ENCODE results near the gene COPA. TPM values are rescaled to one million over a fixed set of nuclear protein-coding genes. Genes with fewer than 3 reads are reported as not detected.
"Not testable (repeated sequence)": the region's sequence is repeated elsewhere in the genome, so short reads cannot be mapped to it uniquely, and the experiment has no call there.

The COPA gene
- total RNA-seq (2021; ENCODE audit: unreplicated experiment), result 118 TPM
- polyA plus RNA-seq (2012; ENCODE audit: insufficient read length), result 96.0 TPM
- Bru-seq, nascent RNA, result percentile 92 among the genes with signal in this experiment
- percentile 92 among the genes with signal in this experiment for BruChase-seq, experiment 1, labeled RNA remaining after a 2-hour chase
- percentile 93 among the genes with signal in this experiment for BruChase-seq, experiment 2, labeled RNA remaining after a 6-hour chase
- long read RNA-seq, full-length matches to known transcripts, result 304 of 367 reads
- long read RNA-seq, partial matches to known transcripts, result 43 of 367 reads
- long read RNA-seq, other reads (novel, unspliced or antisense), result 20 of 367 reads

DNA sequence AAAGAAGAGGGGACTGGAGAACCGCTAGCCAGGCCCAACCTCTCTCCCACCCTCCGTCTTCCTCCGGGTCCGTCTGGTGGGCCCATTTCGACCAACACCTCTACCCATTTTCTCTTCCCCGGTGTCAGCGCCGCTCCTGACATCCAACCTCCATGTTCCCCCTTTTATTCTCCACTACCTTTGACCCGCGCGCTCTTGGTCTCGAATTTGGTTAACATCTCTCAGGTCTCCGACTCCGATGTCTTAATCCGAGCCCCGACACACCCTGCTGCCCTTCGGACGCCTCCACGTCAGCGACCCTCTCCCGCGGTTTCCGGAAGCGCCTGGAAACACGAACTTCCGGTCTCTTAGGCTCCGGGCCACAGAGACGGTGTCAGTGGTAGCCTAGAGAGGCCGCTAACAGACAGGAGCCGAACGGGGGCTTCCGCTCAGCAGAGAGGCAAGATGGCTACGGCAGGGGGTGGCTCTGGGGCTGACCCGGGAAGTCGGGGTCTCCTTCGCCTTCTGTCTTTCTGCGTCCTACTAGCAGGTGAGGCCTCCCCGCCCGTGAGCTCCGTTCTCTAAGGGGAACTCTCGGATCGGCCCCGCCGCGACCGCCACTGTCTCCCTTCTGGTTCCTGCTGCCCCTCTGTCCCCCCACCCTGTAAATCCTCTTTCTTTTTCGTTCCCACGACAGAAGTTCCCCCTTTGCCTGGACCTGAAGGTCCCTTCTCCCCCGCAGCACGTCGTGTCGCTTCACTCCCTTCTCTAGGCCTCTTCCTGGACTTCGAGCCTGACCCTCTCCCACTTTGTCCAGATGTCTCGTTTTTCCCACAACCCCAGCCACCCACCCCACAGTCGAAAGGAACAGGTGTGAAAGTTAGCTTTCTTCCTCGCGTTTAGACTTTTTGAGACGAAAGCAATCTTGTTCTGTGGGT, at the start of gene COPA, which contains the start of gene NCSTN:
Gene COPA, minus strand, starts transcription at position 298 of the 917 bp plus-strand sequence. Its CDS starts 80 bp downstream, at position 218.
Gene NCSTN, plus strand, starts transcription at position 431 of the 917 bp plus-strand sequence. Its CDS starts 14 bp downstream, at position 445.
- Histone ChIP-seq H3K36me3 (ENCODE audit: control insufficient read depth, insufficient read depth, low read length) (peaks cover 19% of the 10 kb centered on the region), H3K4me1 (ENCODE audit: control insufficient read depth, insufficient read depth, low read length) (peaks cover 11% of the 10 kb centered on the region), H3K27me3 (ENCODE audit: control insufficient read depth, insufficient read depth, low read length) (no peaks in the 10 kb centered on the region), H3K27ac (ENCODE audit: low read length) (peak within 1 kb of the TSS; percentile 91), H3K4me3 (ENCODE audit: low read depth in 2 of 2, low read length in 2 of 2) (peak within 1 kb of the TSS; percentile 72 to 92), H3K9me3 (ENCODE audit: control insufficient read depth, insufficient read depth, low read depth, low read length) (no peaks in the 10 kb centered on the region)
- in situ Hi-C loops (cut with HindIII; ENCODE audit: low pct_unique_long_range_greater_than_20kb, low sequenced_read_pairs) (no loop called here), intact Hi-C loops (cut with micrococcal nuclease; ENCODE audit: unreplicated experiment) (no loop called here)
- DNase-seq (ENCODE audit: low read depth, low spot score) (peak; percentile 57), ATAC-seq (peak; percentile 100)
- CTCF ChIA-PET, result no interaction called here
- TF ChIP-seq TCF7L2 (IDR thresholded peaks at IDR 0.05; ENCODE audit: low read depth, low read length), result 0 out of 2 replicates have a peak, but pooled peaks have one; percentile 42
- TF ChIP-seq, protein P1, sequence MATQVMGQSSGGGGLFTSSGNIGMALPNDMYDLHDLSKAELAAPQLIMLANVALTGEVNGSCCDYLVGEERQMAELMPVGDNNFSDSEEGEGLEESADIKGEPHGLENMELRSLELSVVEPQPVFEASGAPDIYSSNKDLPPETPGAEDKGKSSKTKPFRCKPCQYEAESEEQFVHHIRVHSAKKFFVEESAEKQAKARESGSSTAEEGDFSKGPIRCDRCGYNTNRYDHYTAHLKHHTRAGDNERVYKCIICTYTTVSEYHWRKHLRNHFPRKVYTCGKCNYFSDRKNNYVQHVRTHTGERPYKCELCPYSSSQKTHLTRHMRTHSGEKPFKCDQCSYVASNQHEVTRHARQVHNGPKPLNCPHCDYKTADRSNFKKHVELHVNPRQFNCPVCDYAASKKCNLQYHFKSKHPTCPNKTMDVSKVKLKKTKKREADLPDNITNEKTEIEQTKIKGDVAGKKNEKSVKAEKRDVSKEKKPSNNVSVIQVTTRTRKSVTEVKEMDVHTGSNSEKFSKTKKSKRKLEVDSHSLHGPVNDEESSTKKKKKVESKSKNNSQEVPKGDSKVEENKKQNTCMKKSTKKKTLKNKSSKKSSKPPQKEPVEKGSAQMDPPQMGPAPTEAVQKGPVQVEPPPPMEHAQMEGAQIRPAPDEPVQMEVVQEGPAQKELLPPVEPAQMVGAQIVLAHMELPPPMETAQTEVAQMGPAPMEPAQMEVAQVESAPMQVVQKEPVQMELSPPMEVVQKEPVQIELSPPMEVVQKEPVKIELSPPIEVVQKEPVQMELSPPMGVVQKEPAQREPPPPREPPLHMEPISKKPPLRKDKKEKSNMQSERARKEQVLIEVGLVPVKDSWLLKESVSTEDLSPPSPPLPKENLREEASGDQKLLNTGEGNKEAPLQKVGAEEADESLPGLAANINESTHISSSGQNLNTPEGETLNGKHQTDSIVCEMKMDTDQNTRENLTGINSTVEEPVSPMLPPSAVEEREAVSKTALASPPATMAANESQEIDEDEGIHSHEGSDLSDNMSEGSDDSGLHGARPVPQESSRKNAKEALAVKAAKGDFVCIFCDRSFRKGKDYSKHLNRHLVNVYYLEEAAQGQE (IDR thresholded peaks at IDR 0.05; ENCODE audit: insufficient read depth in 1 of 2, low read depth in 2 of 2, low read length in 1 of 2), result no peak
- TF ChIP-seq, protein P2, sequence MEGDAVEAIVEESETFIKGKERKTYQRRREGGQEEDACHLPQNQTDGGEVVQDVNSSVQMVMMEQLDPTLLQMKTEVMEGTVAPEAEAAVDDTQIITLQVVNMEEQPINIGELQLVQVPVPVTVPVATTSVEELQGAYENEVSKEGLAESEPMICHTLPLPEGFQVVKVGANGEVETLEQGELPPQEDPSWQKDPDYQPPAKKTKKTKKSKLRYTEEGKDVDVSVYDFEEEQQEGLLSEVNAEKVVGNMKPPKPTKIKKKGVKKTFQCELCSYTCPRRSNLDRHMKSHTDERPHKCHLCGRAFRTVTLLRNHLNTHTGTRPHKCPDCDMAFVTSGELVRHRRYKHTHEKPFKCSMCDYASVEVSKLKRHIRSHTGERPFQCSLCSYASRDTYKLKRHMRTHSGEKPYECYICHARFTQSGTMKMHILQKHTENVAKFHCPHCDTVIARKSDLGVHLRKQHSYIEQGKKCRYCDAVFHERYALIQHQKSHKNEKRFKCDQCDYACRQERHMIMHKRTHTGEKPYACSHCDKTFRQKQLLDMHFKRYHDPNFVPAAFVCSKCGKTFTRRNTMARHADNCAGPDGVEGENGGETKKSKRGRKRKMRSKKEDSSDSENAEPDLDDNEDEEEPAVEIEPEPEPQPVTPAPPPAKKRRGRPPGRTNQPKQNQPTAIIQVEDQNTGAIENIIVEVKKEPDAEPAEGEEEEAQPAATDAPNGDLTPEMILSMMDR (IDR thresholded peaks at IDR 0.05), result no peak
- peak; percentile 94 for TF ChIP-seq POLR2AphosphoS5 (IDR thresholded peaks at IDR 0.05; ENCODE audit: low read depth, low read length)
- peak; percentile 95 for TF ChIP-seq SIN3A (IDR thresholded peaks at IDR 0.05; ENCODE audit: borderline replicate concordance, insufficient read depth, low read depth, low read length)
- BruUV-seq (replicated peaks), result no TSS peak
- POLR2A ChIA-PET, result interaction anchor here (0.6 kb wide), 1 partner anchor 41 kb away, joined by 5 read pairs; no protein-coding TSS in a partner anchor

DNA sequence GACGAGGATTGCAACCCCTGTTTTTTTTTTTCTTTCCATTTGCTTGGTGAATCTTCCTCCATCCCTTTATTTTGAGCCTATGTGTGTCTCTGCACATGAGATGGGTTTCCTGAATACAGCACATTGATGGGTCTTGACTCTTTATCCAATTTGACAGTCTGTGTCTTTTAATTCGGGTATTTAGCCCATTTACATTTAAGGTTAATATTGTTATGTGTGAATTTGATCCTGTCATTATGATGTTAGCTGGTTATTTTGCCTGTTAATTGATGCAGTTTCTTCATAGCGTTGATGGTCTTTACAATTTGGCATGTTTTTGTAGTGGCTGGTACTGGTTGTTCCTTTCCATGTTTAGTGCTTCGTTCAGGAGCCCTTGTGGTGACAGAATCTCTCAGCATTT, 45.4 kb upstream of the COPA start:
- POLR2A ChIA-PET; intact Hi-C loops (cut with micrococcal nuclease; ENCODE audit: unreplicated experiment); H3K4me3 ChIP-seq (ENCODE audit: low read depth in 2 of 2, low read length in 2 of 2); BruUV-seq (replicated peaks); H3K4me1 ChIP-seq (ENCODE audit: control insufficient read depth, insufficient read depth, low read length); in situ Hi-C loops (cut with HindIII; ENCODE audit: low pct_unique_long_range_greater_than_20kb, low sequenced_read_pairs); DNase-seq (ENCODE audit: low read depth, low spot score); H3K9me3 ChIP-seq (ENCODE audit: control insufficient read depth, insufficient read depth, low read depth, low read length); CTCF ChIA-PET; H3K27ac ChIP-seq (ENCODE audit: low read length); ATAC-seq; H3K36me3 ChIP-seq (ENCODE audit: control insufficient read depth, insufficient read depth, low read length); H3K27me3 ChIP-seq (ENCODE audit: control insufficient read depth, insufficient read depth, low read length): not testable (repeated sequence)

DNA sequence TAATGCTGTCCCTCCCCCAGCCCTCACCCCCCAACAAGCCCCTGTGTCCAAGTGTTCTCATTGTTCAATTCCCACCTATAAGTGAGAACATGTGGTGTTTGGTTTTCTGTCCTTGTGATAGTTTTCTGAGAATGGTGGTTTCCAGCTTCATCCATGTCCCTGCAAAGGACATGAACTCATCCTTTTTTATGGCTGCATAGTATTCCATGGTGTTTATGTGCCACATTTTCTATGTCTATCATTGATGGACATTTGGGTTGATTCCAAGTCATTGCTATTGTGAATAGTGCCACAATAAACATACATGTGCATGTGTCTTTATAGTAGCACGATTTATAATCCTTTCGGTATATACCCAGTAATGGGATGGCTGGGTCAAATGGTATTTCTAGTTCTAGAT, 41.8 kb upstream of the COPA start:
- intact Hi-C loops (cut with micrococcal nuclease; ENCODE audit: unreplicated experiment), result not testable (repeated sequence)

More for the DNA sequence above, 41.8 kb upstream of the COPA start:
- DNase-seq (ENCODE audit: low read depth, low spot score); BruUV-seq (replicated peaks); H3K4me1 ChIP-seq (ENCODE audit: control insufficient read depth, insufficient read depth, low read length); H3K4me3 ChIP-seq (ENCODE audit: low read depth in 2 of 2, low read length in 2 of 2); CTCF ChIA-PET; ATAC-seq; H3K27me3 ChIP-seq (ENCODE audit: control insufficient read depth, insufficient read depth, low read length); H3K27ac ChIP-seq (ENCODE audit: low read length); H3K9me3 ChIP-seq (ENCODE audit: control insufficient read depth, insufficient read depth, low read depth, low read length); POLR2A ChIA-PET; H3K36me3 ChIP-seq (ENCODE audit: control insufficient read depth, insufficient read depth, low read length); in situ Hi-C loops (cut with HindIII; ENCODE audit: low pct_unique_long_range_greater_than_20kb, low sequenced_read_pairs): not testable (repeated sequence)

Data from Panc1 (cell line).